Measurements from ENCODE around the gene ARID3B. TPM values are rescaled to one million over a fixed set of nuclear protein-coding genes. Genes with fewer than 3 reads are reported as not detected.
"Not testable (repeated sequence)": the region's sequence is repeated elsewhere in the genome, so short reads cannot be mapped to it uniquely, and the experiment has no call there.

ARID3B gene
- total RNA-seq, 1 donor = 2.6 TPM

GRCh38 chr15:74625693-74626092, 84.7 kb downstream of the ARID3B start:
- DNase-seq (ENCODE audit: low read depth) = no peak
- TF ChIP-seq CTCF (IDR thresholded peaks at IDR 0.05; ENCODE audit: insufficient read depth, low read depth, low read length) = no peak

GRCh38 chr15:74626336-74626735, 85.3 kb downstream of the ARID3B start:
- no peak overlapping the region for H3K4me3 ChIP-seq (ENCODE audit: low read depth, low read length)
- no peak for DNase-seq (ENCODE audit: low read depth)
- TF ChIP-seq CTCF (IDR thresholded peaks at IDR 0.05; ENCODE audit: insufficient read depth, low read depth, low read length) = no peak

More at GRCh38 chr15:74625693-74626092, 84.7 kb downstream of the ARID3B start:
- H3K4me3 ChIP-seq (ENCODE audit: low read depth, low read length) = no peak overlapping the region

GRCh38 chr15:74626752-74627692, 86.0 kb downstream of the ARID3B start:
- no peak for DNase-seq (ENCODE audit: low read depth)
- TF ChIP-seq CTCF (IDR thresholded peaks at IDR 0.05; ENCODE audit: insufficient read depth, low read depth, low read length) = no peak
- H3K4me3 ChIP-seq (ENCODE audit: low read depth, low read length) = no peak overlapping the region

- no peak for TF ChIP-seq CTCF (IDR thresholded peaks at IDR 0.05; ENCODE audit: insufficient read depth, low read depth, low read length)
- DNase-seq (ENCODE audit: low read depth) = no peak
- H3K4me3 ChIP-seq (ENCODE audit: low read depth, low read length) = no peak overlapping the region
These were observed 86.7 kb downstream of the ARID3B start for GRCh38 chr15:74627766-74628165.

- DNase-seq (ENCODE audit: low read depth) = no peak
- H3K4me3 ChIP-seq (ENCODE audit: low read depth, low read length) = no peak overlapping the region
- no peak for TF ChIP-seq CTCF (IDR thresholded peaks at IDR 0.05; ENCODE audit: insufficient read depth, low read depth, low read length)
These were observed 87.2 kb downstream of the ARID3B start for GRCh38 chr15:74628199-74628598.

- no peak for TF ChIP-seq CTCF (IDR thresholded peaks at IDR 0.05; ENCODE audit: insufficient read depth, low read depth, low read length)
- no peak for DNase-seq (ENCODE audit: low read depth)
- no peak overlapping the region for H3K4me3 ChIP-seq (ENCODE audit: low read depth, low read length)
These were observed 87.9 kb downstream of the ARID3B start for GRCh38 chr15:74628949-74629348.

GRCh38 chr15:74629696-74630095, 88.7 kb downstream of the ARID3B start:
- H3K4me3 ChIP-seq (ENCODE audit: low read depth, low read length) = not testable (repeated sequence)

More at GRCh38 chr15:74629696-74630095, 88.7 kb downstream of the ARID3B start:
- DNase-seq (ENCODE audit: low read depth) = not testable (repeated sequence)
